HepG2 (cell line): ENCODE results near the gene LPIN3. TPM values are rescaled to one million over a fixed set of nuclear protein-coding genes. Genes with fewer than 3 reads are reported as not detected.

Experiments used
- ATF6 ChIP-seq: sonication (generic); formaldehyde crosslinking; conservative IDR thresholded peaks from 2 replicates; pipeline ENCODE4 v1.4.0; 2020; ENCODE audit warnings: missing genetic modification reagents
- CEBPG ChIP-seq: IDR thresholded peaks from 2 replicates; pipeline ENCODE4 v1.6.1; 2016
- CENPBD1 ChIP-seq: sonication (generic); formaldehyde crosslinking; IDR thresholded peaks from 2 replicates; pipeline ENCODE4 v1.8.0; 2022; ENCODE audit warnings: missing genetic modification reagents, low read depth, mild to moderate bottlenecking, borderline replicate concordance
- CERS6 ChIP-seq: sonication (generic); formaldehyde crosslinking; IDR thresholded peaks from 2 replicates; pipeline ENCODE4 v1.5.0; 2020; ENCODE audit warnings: missing genetic modification reagents
- ETV5 ChIP-seq: IDR thresholded peaks from 2 replicates; pipeline ENCODE4 v1.6.1; 2018; ENCODE audit warnings: missing biosample characterization, missing genetic modification reagents, inconsistent platforms, borderline replicate concordance
- FOSL2 ChIP-seq: sonication (generic); formaldehyde crosslinking; IDR thresholded peaks from 2 replicates; pipeline ENCODE4 v1.4.0; 2020; ENCODE audit warnings: missing genetic modification reagents
- GRHL1 ChIP-seq: sonication (generic); formaldehyde crosslinking; conservative IDR thresholded peaks from 2 replicates; pipeline ENCODE4 v1.8.0; 2022; ENCODE audit warnings: missing genetic modification reagents
- IKZF1 ChIP-seq: fragments of 450-650 bp; IDR thresholded peaks from 2 replicates; pipeline ENCODE4 v1.7.1; 2016
- KMT2B ChIP-seq: IDR thresholded peaks from 2 replicates; pipeline ENCODE4 v1.6.1; 2016; ENCODE audit warnings: missing genetic modification reagents, missing compliant biosample characterization
- NBN ChIP-seq: fragments of 450-650 bp; conservative IDR thresholded peaks from 2 replicates; pipeline ENCODE4 v1.6.1; 2017
- RARA ChIP-seq: IDR thresholded peaks from 2 replicates; pipeline ENCODE4 v1.6.1; 2016; ENCODE audit warnings: missing genetic modification reagents, missing compliant biosample characterization
- SIX4 ChIP-seq: sonication (generic); formaldehyde crosslinking; IDR thresholded peaks from 2 replicates; pipeline ENCODE4 v1.4.0; 2020; ENCODE audit warnings: missing genetic modification reagents
- SOX5 ChIP-seq: IDR thresholded peaks from 2 replicates; pipeline ENCODE4 v1.6.1; 2016; ENCODE audit warnings: borderline replicate concordance
- SP140L ChIP-seq: sonication (generic); formaldehyde crosslinking; IDR thresholded peaks from 2 replicates; pipeline ENCODE4 v1.4.0; 2020; ENCODE audit warnings: missing genetic modification reagents, borderline replicate concordance
- SRF ChIP-seq: IDR thresholded peaks from 2 replicates; pipeline ENCODE4 v1.6.1; 2011; ENCODE audit warnings: mild to moderate bottlenecking, low read depth, low read length, moderate library complexity
- U2AF1 ChIP-seq: fragments of 200-400 bp; formaldehyde crosslinking; optimal IDR thresholded peaks from 2 replicates; pipeline ENCODE3; 2017; ENCODE audit warnings: mild to moderate bottlenecking, low read depth, low read length
- ZBTB1 ChIP-seq: sonication (generic); formaldehyde crosslinking; IDR thresholded peaks from 2 replicates; pipeline ENCODE4 v1.4.0; 2020; ENCODE audit warnings: missing genetic modification reagents, borderline replicate concordance
- ZBTB7A ChIP-seq: sonication (generic); formaldehyde crosslinking; IDR thresholded peaks from 2 replicates; pipeline ENCODE4 v1.8.0; 2022; ENCODE audit warnings: mild to moderate bottlenecking, missing genetic modification reagents
- ZFP1 ChIP-seq: IDR thresholded peaks from 2 replicates; pipeline ENCODE4 v1.6.1; 2016
- ZNF552 ChIP-seq: sonication (generic); formaldehyde crosslinking; IDR thresholded peaks from 2 replicates; pipeline ENCODE4 v1.9.0; 2022; ENCODE audit warnings: missing genetic modification reagents, mild to moderate bottlenecking, borderline replicate concordance
- ZNF7 ChIP-seq: IDR thresholded peaks from 2 replicates; pipeline ENCODE4 v1.6.1; 2016; ENCODE audit warnings: missing biosample characterization, missing genetic modification reagents
- ZNF740 ChIP-seq: sonication (generic); formaldehyde crosslinking; IDR thresholded peaks from 2 replicates; pipeline ENCODE4 v1.4.0; 2020; ENCODE audit warnings: missing genetic modification reagents
- ZNF747 ChIP-seq: sonication (generic); formaldehyde crosslinking; IDR thresholded peaks from 2 replicates; pipeline ENCODE4 v1.8.1; 2023; ENCODE audit warnings: missing genetic modification reagents, mild to moderate bottlenecking, borderline replicate concordance
- ZNF784 ChIP-seq: sonication (generic); formaldehyde crosslinking; IDR thresholded peaks from 2 replicates; pipeline ENCODE4 v1.5.1; 2020; ENCODE audit warnings: missing genetic modification reagents, mild to moderate bottlenecking, borderline replicate concordance
- ZNF891 ChIP-seq: sonication (generic); formaldehyde crosslinking; IDR thresholded peaks from 2 replicates; pipeline ENCODE4 v1.5.0; 2020; ENCODE audit warnings: mild to moderate bottlenecking, missing genetic modification reagents
- polyA plus RNA-seq, 8 experiments: library from polyadenylated mRNA; depleted of rRNA in 3 of 8; stranded (reverse) in 7 of 8; unstranded in 1 of 8; fragments of >200 nt; fragmentation: Illumina TruSeq in 4 of 8; extraction: Trizol in 4 of 8; gene quantifications; 2 replicates each; pipeline versions ENCODE4 v1.2.1 to v1.2.3, GENCODE V29; 2011 to 2016; ENCODE audit warnings: low read depth in 4 of 8, missing spikeins in 1 of 8, mixed read lengths in 1 of 8; ENCODE audit not compliant: insufficient read depth in 1 of 8
- total RNA-seq, 5 experiments: library from RNA; depleted of rRNA; stranded (reverse); fragments of >200 nt; fragmentation: Illumina TruSeq; extraction: Trizol; gene quantifications; 2 replicates each; pipeline ENCODE4 v1.2.3, GENCODE V29; 2016; ENCODE audit warnings: low read depth in 1 of 5

Gene LPIN3
- total and polyA plus RNA-seq, 2 of the 13 experiments (the other 11 are each of a cell fraction or from before 2014, with no cell fraction given) = 14.2 to 28.6 TPM

GRCh38 chr20:41329435-41330342 is 10.9 kb upstream of the LPIN3 start (continued):
- TF ChIP-seq ZNF747 (CRISPR knock-in tag) = no peak
- peak; percentile 91 for TF ChIP-seq ETV5 (CRISPR knock-in tag)
- TF ChIP-seq ZFP1 (CRISPR knock-in tag) = no peak
- TF ChIP-seq ZNF552 (CRISPR knock-in tag) = peak; percentile 45; the same call in 1 of the 2 replicates
- TF ChIP-seq ZBTB1 (CRISPR knock-in tag) = no peak
- no peak for TF ChIP-seq SP140L
- no peak for TF ChIP-seq SIX4 (CRISPR knock-in tag)
- no peak for TF ChIP-seq GRHL1 (CRISPR knock-in tag)
- TF ChIP-seq ZNF891 (CRISPR knock-in tag) = peak; percentile 68; the same call in 1 of the 2 replicates
- TF ChIP-seq ZBTB7A (CRISPR knock-in tag) = peak; percentile 82; the same call in 1 of the 2 replicates
- TF ChIP-seq CENPBD1 (CRISPR knock-in tag) = 0 out of 2 replicates have a peak, but pooled peaks have one; percentile 22
- TF ChIP-seq CERS6 (CRISPR knock-in tag) = no peak
- no peak for TF ChIP-seq CEBPG (CRISPR knock-in tag)
- peak; percentile 30; the same call in 1 of the 2 replicates for TF ChIP-seq RARA (CRISPR knock-in tag)
- 0 out of 2 replicates have a peak, but pooled peaks have one; percentile 16 for TF ChIP-seq ZNF7
- TF ChIP-seq U2AF1 = no peak
- TF ChIP-seq ATF6 (CRISPR knock-in tag) = no peak
- TF ChIP-seq KMT2B (CRISPR knock-in tag) = peak; percentile 51; the same call in 1 of the 2 replicates
- TF ChIP-seq SOX5 (CRISPR knock-in tag) = peak; percentile 35; the same call in 1 of the 2 replicates
- peak; percentile 91 for TF ChIP-seq FOSL2 (CRISPR knock-in tag)
- TF ChIP-seq ZNF740 (CRISPR knock-in tag) = no peak
- no peak for TF ChIP-seq NBN
- TF ChIP-seq SRF = no peak
- no peak for TF ChIP-seq IKZF1
- no peak; the same call in 1 of the 2 replicates for TF ChIP-seq ZNF784 (CRISPR knock-in tag)
